ENCODE data around the gene ASCL5.

ASCL5 gene

GRCh38 chr1:201110616-201111015 lies 16.4 kb downstream of the ASCL5 start:
- DNase-seq (ENCODE audit: low read depth), result no peak

GRCh38 chr1:201110138-201110537 lies 16.8 kb downstream of the ASCL5 start:
- no peak for DNase-seq (ENCODE audit: low read depth)

- no peak for DNase-seq (ENCODE audit: low read depth)
These were observed 17.3 kb downstream of the ASCL5 start for GRCh38 chr1:201109651-201110050.

GRCh38 chr1:201108614-201109013 lies 18.4 kb downstream of the ASCL5 start:
- no peak for DNase-seq (ENCODE audit: low read depth)

- no peak for DNase-seq (ENCODE audit: low read depth)
These were observed 21.3 kb downstream of the ASCL5 start for GRCh38 chr1:201105688-201106087.

- no peak for DNase-seq (ENCODE audit: low read depth)
These were observed 22.8 kb downstream of the ASCL5 start for GRCh38 chr1:201104141-201104540.

GRCh38 chr1:201103666-201104065 lies 23.3 kb downstream of the ASCL5 start:
- DNase-seq (ENCODE audit: low read depth), result no peak

- DNase-seq (ENCODE audit: low read depth), result no peak
These were observed 26.6 kb downstream of the ASCL5 start for GRCh38 chr1:201100169-201100930.

GRCh38 chr1:201098992-201099677 lies 27.8 kb downstream of the ASCL5 start:
- no peak for DNase-seq (ENCODE audit: low read depth)

GRCh38 chr1:201096977-201097856 lies 29.8 kb downstream of the ASCL5 start:
- no peak for DNase-seq (ENCODE audit: low read depth)

GRCh38 chr1:201096041-201096461 lies 30.9 kb downstream of the ASCL5 start:
- no peak for DNase-seq (ENCODE audit: low read depth)

GRCh38 chr1:201095581-201095980 lies 31.4 kb downstream of the ASCL5 start:
- DNase-seq (ENCODE audit: low read depth), result no peak

GRCh38 chr1:201094832-201095231 lies 32.2 kb downstream of the ASCL5 start:
- no peak for DNase-seq (ENCODE audit: low read depth)

GRCh38 chr1:201093962-201094361 lies 33.0 kb downstream of the ASCL5 start:
- no peak for DNase-seq (ENCODE audit: low read depth)

- DNase-seq (ENCODE audit: low read depth), result no peak
These were observed 33.4 kb downstream of the ASCL5 start for GRCh38 chr1:201093561-201093960.

GRCh38 chr1:201092738-201093137 lies 34.2 kb downstream of the ASCL5 start:
- DNase-seq (ENCODE audit: low read depth), result no peak

- DNase-seq (ENCODE audit: low read depth), result no peak
These were observed 35.7 kb downstream of the ASCL5 start for GRCh38 chr1:201091256-201091655.

GRCh38 chr1:201090541-201090940 lies 36.4 kb downstream of the ASCL5 start:
- no peak for DNase-seq (ENCODE audit: low read depth)

- no peak for DNase-seq (ENCODE audit: low read depth)
These were observed 37.4 kb downstream of the ASCL5 start for GRCh38 chr1:201089596-201089995.

- DNase-seq (ENCODE audit: low read depth), result no peak
These were observed 38.0 kb downstream of the ASCL5 start for GRCh38 chr1:201088901-201089525.

GRCh38 chr1:201088395-201088794 lies 38.6 kb downstream of the ASCL5 start:
- no peak for DNase-seq (ENCODE audit: low read depth)
